RWPE2 (cell line): ENCODE measurements around the gene VPS45.
"Not testable (repeated sequence)": the region's sequence is repeated elsewhere in the genome, so short reads cannot be mapped to it uniquely, and the experiment has no call there.

Experiments used
- ATAC-seq: fragments of 200-7000 bp; cut with Tn5 transposase; 3 replicates; pipeline ENCODE4 v1.9.1; 2021; ENCODE audit warnings: low read depth
- DNase-seq: peaks from one replicate; pipeline ENCODE4 v3.0.0-alpha.2; 2020; ENCODE audit warnings: low spot score
- H3K27ac ChIP-seq: fragments of 450-650 bp; 2 replicates; pipeline ENCODE4 v1.5.1; 2017; ENCODE audit warnings: mild to moderate bottlenecking; ENCODE audit not compliant: poor library complexity, severe bottlenecking
- H3K27me3 ChIP-seq: fragments of 250-450 bp; sonication (Bioruptor Pico); 2 replicates; pipeline ENCODE4 v1.5.1; 2021; ENCODE audit warnings: mild to moderate bottlenecking, moderate library complexity; ENCODE audit not compliant: insufficient read depth, poor library complexity, severe bottlenecking
- H3K36me3 ChIP-seq: fragments of 250-450 bp; sonication (Bioruptor Pico); 2 replicates; pipeline ENCODE4 v1.5.1; 2020; ENCODE audit warnings: low read depth, mild to moderate bottlenecking, moderate library complexity
- H3K4me1 ChIP-seq: fragments of 250-450 bp; sonication (Bioruptor Pico); 2 replicates; pipeline ENCODE4 v1.5.1; 2021; ENCODE audit warnings: mild to moderate bottlenecking, moderate library complexity; ENCODE audit not compliant: insufficient read depth, poor library complexity, severe bottlenecking
- H3K4me3 ChIP-seq: fragments of 250-450 bp; sonication (Bioruptor Pico); 2 replicates; pipeline ENCODE4 v1.5.1; 2021; ENCODE audit warnings: mild to moderate bottlenecking, moderate library complexity; ENCODE audit not compliant: severe bottlenecking
- H3K9me3 ChIP-seq: fragments of 250-450 bp; sonication (Bioruptor Pico); 2 replicates; pipeline ENCODE4 v1.5.1; 2021; ENCODE audit warnings: mild to moderate bottlenecking, moderate library complexity; ENCODE audit not compliant: severe bottlenecking
- TF ChIP-seq, protein P1 (sequence below): fragments of 450-650 bp; IDR thresholded peaks from one replicate; pipeline ENCODE4 v1.5.1; 2017; ENCODE audit warnings: mild to moderate bottlenecking, moderate library complexity; ENCODE audit not compliant: poor library complexity, severe bottlenecking

The VPS45 gene

DNA sequence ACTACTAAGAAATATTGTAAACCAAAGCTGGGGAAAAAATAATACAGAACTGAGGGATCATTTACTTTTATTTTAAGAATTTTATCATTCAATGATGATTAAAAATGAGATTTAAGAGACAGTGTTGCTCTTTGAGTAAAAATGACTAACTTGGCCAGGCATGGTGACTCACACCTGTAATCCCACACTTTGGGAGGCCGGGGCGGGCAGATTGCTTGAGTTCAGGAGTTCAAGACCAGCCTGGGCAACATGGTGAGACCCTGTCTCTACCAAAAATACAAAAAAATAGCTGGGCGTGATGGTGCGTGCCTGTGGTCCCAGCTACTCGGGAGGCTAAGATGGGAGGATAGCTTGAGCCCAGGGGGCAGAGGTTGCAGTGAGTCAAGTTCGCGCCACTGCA, 60.3 kb downstream of the VPS45 start:
- H3K4me1 ChIP-seq: peaks cover 4% of the 10 kb centered on the region
- peaks cover 6% of the 10 kb centered on the region; the same call in 1 of the 2 replicates for H3K36me3 ChIP-seq
- H3K9me3 ChIP-seq: no peaks in the 10 kb centered on the region
- H3K27ac ChIP-seq: no peak overlapping the region
- TF ChIP-seq, protein P1, sequence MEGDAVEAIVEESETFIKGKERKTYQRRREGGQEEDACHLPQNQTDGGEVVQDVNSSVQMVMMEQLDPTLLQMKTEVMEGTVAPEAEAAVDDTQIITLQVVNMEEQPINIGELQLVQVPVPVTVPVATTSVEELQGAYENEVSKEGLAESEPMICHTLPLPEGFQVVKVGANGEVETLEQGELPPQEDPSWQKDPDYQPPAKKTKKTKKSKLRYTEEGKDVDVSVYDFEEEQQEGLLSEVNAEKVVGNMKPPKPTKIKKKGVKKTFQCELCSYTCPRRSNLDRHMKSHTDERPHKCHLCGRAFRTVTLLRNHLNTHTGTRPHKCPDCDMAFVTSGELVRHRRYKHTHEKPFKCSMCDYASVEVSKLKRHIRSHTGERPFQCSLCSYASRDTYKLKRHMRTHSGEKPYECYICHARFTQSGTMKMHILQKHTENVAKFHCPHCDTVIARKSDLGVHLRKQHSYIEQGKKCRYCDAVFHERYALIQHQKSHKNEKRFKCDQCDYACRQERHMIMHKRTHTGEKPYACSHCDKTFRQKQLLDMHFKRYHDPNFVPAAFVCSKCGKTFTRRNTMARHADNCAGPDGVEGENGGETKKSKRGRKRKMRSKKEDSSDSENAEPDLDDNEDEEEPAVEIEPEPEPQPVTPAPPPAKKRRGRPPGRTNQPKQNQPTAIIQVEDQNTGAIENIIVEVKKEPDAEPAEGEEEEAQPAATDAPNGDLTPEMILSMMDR: no peak
- H3K4me3 ChIP-seq: no peak overlapping the region
- ATAC-seq (no peak), DNase-seq (no peak)
- H3K27me3 ChIP-seq: no peaks in the 10 kb centered on the region

GRCh38 chr1:150132372-150132771, 64.8 kb downstream of the VPS45 start:
- no peak for DNase-seq
- H3K27me3 ChIP-seq: no peaks in the 10 kb centered on the region
- H3K9me3 ChIP-seq: no peaks in the 10 kb centered on the region
- peaks cover 4% of the 10 kb centered on the region for H3K4me1 ChIP-seq
- ATAC-seq: no peak
- H3K36me3 ChIP-seq: peaks cover 3% of the 10 kb centered on the region; the same call in 1 of the 2 replicates
- H3K4me3 ChIP-seq: no peak overlapping the region
- TF ChIP-seq, protein P1: no peak
- no peak overlapping the region for H3K27ac ChIP-seq

GRCh38 chr1:150134537-150134936, 67.0 kb downstream of the VPS45 start:
- no peak overlapping the region for H3K27ac ChIP-seq
- H3K9me3 ChIP-seq: no peaks in the 10 kb centered on the region
- H3K36me3 ChIP-seq: no peaks in the 10 kb centered on the region
- no peaks in the 10 kb centered on the region for H3K27me3 ChIP-seq
- no peak for ATAC-seq
- TF ChIP-seq, protein P1: no peak
- DNase-seq: no peak
- H3K4me3 ChIP-seq: no peak overlapping the region
- H3K4me1 ChIP-seq: no peaks in the 10 kb centered on the region

- not testable (repeated sequence) for DNase-seq, H3K9me3 ChIP-seq, H3K27ac ChIP-seq, ATAC-seq, H3K4me3 ChIP-seq, H3K36me3 ChIP-seq, H3K27me3 ChIP-seq, H3K4me1 ChIP-seq
Observed at GRCh38 chr1:150135400-150135799, 67.8 kb downstream of the VPS45 start.

DNA sequence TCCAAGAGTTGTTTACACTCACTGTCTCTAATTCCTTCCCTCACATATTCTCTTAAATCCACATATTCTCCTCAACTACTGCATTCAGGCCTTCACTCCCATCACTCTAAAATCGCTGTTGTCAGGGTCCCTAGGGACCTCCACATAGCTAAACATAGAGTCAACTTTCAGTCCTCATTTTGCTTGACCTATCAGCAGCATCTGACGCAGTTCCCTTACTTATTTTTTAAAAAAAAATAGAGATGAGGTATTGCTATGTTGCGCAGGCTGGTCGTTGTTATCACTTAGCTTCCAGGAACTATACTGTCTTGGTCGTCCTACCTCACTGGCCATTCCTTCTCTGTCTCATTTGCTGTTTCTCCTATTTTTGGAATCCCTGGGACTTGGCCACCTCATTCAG, 70.5 kb downstream of the VPS45 start:
- DNase-seq (no peak), ATAC-seq (no peak)
- Histone ChIP-seq H3K27ac (no peak overlapping the region), H3K27me3 (no peaks in the 10 kb centered on the region), H3K36me3 (peaks cover 6% of the 10 kb centered on the region; the same call in 1 of the 2 replicates), H3K4me3 (no peak overlapping the region), H3K9me3 (no peaks in the 10 kb centered on the region), H3K4me1 (no peaks in the 10 kb centered on the region)
- TF ChIP-seq, protein P1: no peak
